Kidney epithelial cell (primary cell): ENCODE measurements around the gene RRM2. TPM values are rescaled to one million over a fixed set of nuclear protein-coding genes. Genes with fewer than 3 reads are reported as not detected.
A peak's percentile ranks its signal among the peaks of the same experiment; 100 is the strongest.
"Not testable (repeated sequence)": the region's sequence is repeated elsewhere in the genome, so short reads cannot be mapped to it uniquely, and the experiment has no call there.

Source experiments
- DNase-seq: peaks from one replicate; pipeline ENCODE4 v3.0.0-alpha.2; 2010; ENCODE audit warnings: low read depth
- H3K27me3 ChIP-seq: 2 replicates; pipeline ENCODE4 v1.6.0; 2011; ENCODE audit warnings: low read length; ENCODE audit not compliant: control insufficient read depth, insufficient read depth
- H3K36me3 ChIP-seq: 2 replicates; pipeline ENCODE4 v1.5.1; 2011; ENCODE audit warnings: low read length; ENCODE audit not compliant: control insufficient read depth, insufficient read depth
- H3K4me3 ChIP-seq: 2 replicates; pipeline ENCODE4 v1.5.1; 2011; ENCODE audit warnings: low read depth, mild to moderate bottlenecking, control low read depth, low read length
- CTCF ChIP-seq: IDR thresholded peaks from 2 replicates; pipeline ENCODE4 v1.5.1; 2011; ENCODE audit warnings: mild to moderate bottlenecking, moderate library complexity, low read length, control low read depth, inconsistent platforms; ENCODE audit not compliant: insufficient read depth, poor library complexity, severe bottlenecking
- total RNA-seq: library from RNA; depleted of rRNA; stranded (reverse); fragments of >200 nt; gene quantifications from 2 replicates; pipeline ENCODE4 v1.2.3, GENCODE V29; 2015

Gene RRM2
- total RNA-seq, 1 donor from 2014 or later, result 8.7 TPM

- TF ChIP-seq CTCF, result no peak
- H3K27me3 ChIP-seq, result peaks cover under 1% of the 10 kb centered on the region
- no peak overlapping the region for H3K4me3 ChIP-seq
- peak; percentile 58 for DNase-seq
- no peaks in the 10 kb centered on the region for H3K36me3 ChIP-seq
These were observed 36.9 kb upstream of the RRM2 start for GRCh38 chr2:10085668-10086059.

- H3K36me3 ChIP-seq, result no peaks in the 10 kb centered on the region
- H3K27me3 ChIP-seq, result peaks cover 6% of the 10 kb centered on the region
- no peak for DNase-seq
- no peak overlapping the region for H3K4me3 ChIP-seq
- no peak for TF ChIP-seq CTCF
These were observed 35.6 kb upstream of the RRM2 start for GRCh38 chr2:10086950-10087349.

GRCh38 chr2:10087360-10087759, 35.2 kb upstream of the RRM2 start:
- TF ChIP-seq CTCF, result no peak
- H3K4me3 ChIP-seq, result no peak overlapping the region
- H3K27me3 ChIP-seq, result peaks cover 6% of the 10 kb centered on the region
- no peaks in the 10 kb centered on the region for H3K36me3 ChIP-seq
- no peak for DNase-seq

GRCh38 chr2:10089565-10090190, 32.9 kb upstream of the RRM2 start:
- no peak for DNase-seq
- Histone ChIP-seq H3K4me3 (no peak overlapping the region), H3K27me3 (peaks cover 6% of the 10 kb centered on the region), H3K36me3 (no peaks in the 10 kb centered on the region)
- TF ChIP-seq CTCF, result no peak

DNA sequence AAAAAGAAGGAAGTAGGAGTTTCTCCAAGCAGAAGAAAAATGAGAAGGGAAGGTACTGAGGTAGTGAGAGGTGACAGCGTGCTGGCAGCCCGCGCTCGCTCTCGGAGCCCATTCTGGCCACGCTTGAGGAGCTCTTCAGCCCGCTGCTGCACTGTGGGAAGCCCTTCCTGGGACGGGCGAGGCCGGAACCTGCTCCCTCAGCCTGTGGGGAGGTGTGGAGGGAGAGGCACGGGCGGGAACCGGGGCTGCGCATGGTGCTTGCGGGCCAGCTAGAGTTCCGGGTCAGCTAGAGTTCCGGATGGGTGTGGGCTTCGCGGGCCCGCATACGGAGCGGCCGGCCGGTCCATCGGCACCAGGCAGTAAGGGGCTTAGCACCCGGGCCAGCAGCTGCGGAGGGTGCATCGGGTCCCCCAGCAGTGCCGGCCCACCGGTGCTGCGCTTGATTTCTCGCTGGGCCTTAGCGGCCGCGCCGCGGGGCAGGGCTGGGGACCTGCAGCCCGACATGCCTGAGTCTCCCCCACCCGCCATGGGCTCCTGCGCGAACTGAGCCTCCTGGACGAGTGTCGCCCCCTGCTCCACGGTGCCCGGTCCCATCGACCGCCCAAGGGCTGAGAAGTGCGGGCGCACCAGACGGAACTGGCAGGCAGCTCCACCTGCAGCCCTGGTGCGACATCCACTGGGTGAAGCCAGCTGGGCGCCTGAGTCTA, 31.2 kb upstream of the RRM2 start:
- Histone ChIP-seq H3K4me3 (peak overlapping the region; percentile 24), H3K36me3 (no peaks in the 10 kb centered on the region), H3K27me3 (peaks cover 6% of the 10 kb centered on the region)
- DNase-seq, result no peak
- TF ChIP-seq CTCF, result no peak

GRCh38 chr2:10091889-10092244, 30.7 kb upstream of the RRM2 start:
- not testable (repeated sequence) for H3K27me3 ChIP-seq, H3K4me3 ChIP-seq, DNase-seq, H3K36me3 ChIP-seq
